Activated T-helper 9 cell treated with anti-CD3 and anti-CD28 coated beads, Interleukin-2, amount 50 U/mL, for 16 hours (primary cell): ENCODE results near the gene STAB1.

ENCODE experiments used
- DNase-seq: peaks from one replicate; pipeline ENCODE4 v3.0.0-alpha.2; 2020; ENCODE audit warnings: low read depth

Gene STAB1

GRCh38 chr3:52494886-52495495 lies at the start of gene STAB1:
Gene STAB1, plus strand, starts transcription at chr3:52495338. Its CDS starts 76 bp downstream, at chr3:52495414.
- DNase-seq = no peak

- DNase-seq = no peak
Measured at GRCh38 chr3:52446042-52446441, 49.1 kb upstream of the STAB1 start.

GRCh38 chr3:52446631-52447511 lies 48.3 kb upstream of the STAB1 start:
- DNase-seq = peak; percentile 51

GRCh38 chr3:52447512-52448355 lies 47.4 kb upstream of the STAB1 start:
- DNase-seq = no peak

- DNase-seq = no peak
Measured at GRCh38 chr3:52450489-52451236, 44.5 kb upstream of the STAB1 start.

- DNase-seq = no peak
Measured at GRCh38 chr3:52451237-52452083, 43.7 kb upstream of the STAB1 start.

GRCh38 chr3:52452126-52452525 lies 43.0 kb upstream of the STAB1 start:
- no peak for DNase-seq

GRCh38 chr3:52452570-52453221 lies 42.4 kb upstream of the STAB1 start:
- no peak for DNase-seq

GRCh38 chr3:52453496-52454249 lies 41.5 kb upstream of the STAB1 start, which contains the start of gene TNNC1:
Gene TNNC1, minus strand, starts transcription at chr3:52454041. Its CDS starts 26 bp downstream, at chr3:52454015.
- no peak for DNase-seq

- DNase-seq = no peak
Measured at GRCh38 chr3:52454250-52454937, 40.7 kb upstream of the STAB1 start.

GRCh38 chr3:52454938-52455282 lies 40.2 kb upstream of the STAB1 start:
- no peak for DNase-seq

- DNase-seq = peak; percentile 96
Measured at GRCh38 chr3:52455283-52456168, 39.6 kb upstream of the STAB1 start, which contains the start of gene NISCH. Gene NISCH, plus strand, starts transcription at chr3:52455604. Its CDS starts 38 bp downstream, at chr3:52455642.

GRCh38 chr3:52456169-52456799 lies 38.9 kb upstream of the STAB1 start:
- DNase-seq = no peak

GRCh38 chr3:52456800-52457183 lies 38.3 kb upstream of the STAB1 start:
- DNase-seq = no peak

- no peak for DNase-seq
Measured at GRCh38 chr3:52458031-52458760, 36.9 kb upstream of the STAB1 start.

- no peak for DNase-seq
Measured at GRCh38 chr3:52458770-52459545, 36.2 kb upstream of the STAB1 start.
